ENCODE results near the gene ST6GALNAC4. TPM values are rescaled to one million over a fixed set of nuclear protein-coding genes. Genes with fewer than 3 reads are reported as not detected.

ST6GALNAC4 gene
- total and polyA plus RNA-seq, 9 of the 15 experiments (the other 6 are each of a cell fraction or from before 2014, with no cell fraction given), result 2.6 to 43.1 (median 15.4) TPM

- no peak for DNase-seq (ENCODE audit: extremely low read depth in 1 of 4, low spot score in 3 of 4)
- Histone ChIP-seq H3K27ac (ENCODE audit: extremely low read depth, low read depth, low read length) (peak overlapping the region; percentile 88), H3K9me1 (ENCODE audit: control insufficient read depth, insufficient read depth, low read length) (peaks cover 3% of the 10 kb centered on the region), H4K20me1 (replicated peaks; ENCODE audit: control insufficient read depth, insufficient read depth, low read length) (peaks cover 18% of the 10 kb centered on the region; the same call in 1 of the 2 replicates), H3K4me3 (peak overlapping the region; percentile 70), H3K9me3 (replicated peaks; ENCODE audit: control insufficient read depth, insufficient read depth, low read depth, low read length) (no peaks in the 10 kb centered on the region), H2AFZ (ENCODE audit: low read depth, low read length) (peak overlapping the region; percentile 93; the same call in 1 of the 2 replicates), H3K4me2 (ENCODE audit: insufficient read depth, low read length) (peak overlapping the region; percentile 97), H3K9ac (ENCODE audit: insufficient read depth in 1 of 2, low read depth in 2 of 2, low read length in 2 of 2) (peak overlapping the region; percentile 89 to 96), H3K27me3 (ENCODE audit: control insufficient read depth in 2 of 2, insufficient read depth in 2 of 2, low read length in 2 of 2) (no peaks in the 10 kb centered on the region), H3K4me1 (replicated peaks in 1 of 2; ENCODE audit: control insufficient read depth in 2 of 2, insufficient read depth in 2 of 2, low read length in 2 of 2) (peaks cover 64 to 82% of the 10 kb centered on the region in 2 experiments), H3K79me2 (ENCODE audit: control insufficient read depth, insufficient read depth, low read length) (peaks cover 45% of the 10 kb centered on the region), H3K36me3 (ENCODE audit: control insufficient read depth, insufficient read depth, low read length) (peaks cover 27% of the 10 kb centered on the region; the same call in 2 of the 3 replicates)
- no TSS peak for BruUV-seq (replicated peaks)
- in situ Hi-C loops (cut with MboI), result loop anchor here (5.0 kb wide), 2 partner anchors 95 to 180 kb away; no protein-coding TSS in a partner anchor
- ChIA-PET CTCF (ENCODE audit: low intra/inter-chr PET ratio) (interaction anchor here (0.6 kb wide), 1 partner anchor 103 kb away, joined by 3 read pairs; no protein-coding TSS in a partner anchor), POLR2A (interaction anchor here (0.6 to 1.0 kb wide), 3 partner anchors 43 to 157 kb away, joined by 3 to 6 read pairs (median 3); no protein-coding TSS in a partner anchor)
- TF ChIP-seq IRF2 (CRISPR knock-in tag; IDR thresholded peaks at IDR 0.05), result no peak
- WGBS (ENCODE audit: insufficient coverage, low coverage, missing lambda C conversion rate), result under 1% methylated on average over 7 of the region's 7 CpGs
- peak; percentile 44 for FAIRE-seq
- ATAC-seq, result no peak
- intact Hi-C loops (cut with micrococcal nuclease), result no loop called here
Observed at GRCh38 chr9:127937056-127937387, 20.2 kb upstream of the ST6GALNAC4 start.

DNA sequence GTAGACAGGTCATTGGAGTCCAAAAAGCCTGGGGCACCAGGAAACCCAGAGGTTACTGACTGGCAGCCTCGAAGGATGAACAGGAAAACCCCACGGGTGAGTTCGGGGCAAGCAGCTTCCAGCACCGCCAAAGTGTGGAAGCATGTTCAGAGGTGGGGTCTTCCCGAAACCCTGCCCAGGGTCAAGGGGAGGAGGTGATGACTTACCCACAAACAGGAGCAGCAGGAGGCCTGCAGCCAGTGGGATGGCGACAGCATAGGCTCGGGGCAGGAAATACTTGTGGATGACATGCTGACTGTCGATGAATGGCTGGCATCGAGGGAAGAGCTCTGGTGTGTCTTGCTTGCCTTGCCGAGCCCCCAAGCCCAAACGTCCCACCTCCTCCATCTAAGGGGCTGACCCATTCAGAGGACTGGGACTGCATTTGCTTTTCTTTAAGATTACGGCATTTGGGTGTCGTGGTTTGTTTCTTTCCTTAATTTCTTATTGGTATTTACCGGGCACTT is 19.6 kb upstream of the ST6GALNAC4 start:
- H3K27me3 ChIP-seq (ENCODE audit: control insufficient read depth in 2 of 2, insufficient read depth in 2 of 2, low read length in 2 of 2), result no peaks in the 10 kb centered on the region
- no peak for ATAC-seq
- H3K9ac ChIP-seq (ENCODE audit: insufficient read depth in 1 of 2, low read depth in 2 of 2, low read length in 2 of 2), result peak overlapping the region; percentile 89 to 96
- H3K4me2 ChIP-seq (ENCODE audit: insufficient read depth, low read length), result peak overlapping the region; percentile 97
- no peak overlapping the region for H2AFZ ChIP-seq (ENCODE audit: low read depth, low read length)
- intact Hi-C loops (cut with micrococcal nuclease) (no loop called here), in situ Hi-C loops (cut with MboI) (loop anchor here (5.0 kb wide), 2 partner anchors 96 to 181 kb away; no protein-coding TSS in a partner anchor)
- peaks cover 62 to 82% of the 10 kb centered on the region in 2 experiments for H3K4me1 ChIP-seq (replicated peaks in 1 of 2; ENCODE audit: control insufficient read depth in 2 of 2, insufficient read depth in 2 of 2, low read length in 2 of 2)
- H3K27ac ChIP-seq (ENCODE audit: extremely low read depth, low read depth, low read length), result peak overlapping the region; percentile 88
- H4K20me1 ChIP-seq (replicated peaks; ENCODE audit: control insufficient read depth, insufficient read depth, low read length), result peaks cover 18% of the 10 kb centered on the region; the same call in 1 of the 2 replicates
- no peak for FAIRE-seq
- WGBS (ENCODE audit: insufficient coverage, low coverage, missing lambda C conversion rate), result 20% methylated on average over 14 of the region's 14 CpGs
- H3K9me1 ChIP-seq (ENCODE audit: control insufficient read depth, insufficient read depth, low read length), result peaks cover 3% of the 10 kb centered on the region
- POLR2A ChIA-PET, result interaction anchor here (1.0 to 1.6 kb wide), 2 partner anchors 24 to 158 kb away, joined by 4 to 6 read pairs; no protein-coding TSS in a partner anchor
- no TSS peak for BruUV-seq (replicated peaks)
- H3K79me2 ChIP-seq (ENCODE audit: control insufficient read depth, insufficient read depth, low read length), result peaks cover 45% of the 10 kb centered on the region
- no peak for DNase-seq (ENCODE audit: extremely low read depth in 1 of 4, low spot score in 3 of 4)
- no peaks in the 10 kb centered on the region for H3K9me3 ChIP-seq (replicated peaks; ENCODE audit: control insufficient read depth, insufficient read depth, low read depth, low read length)
- TF ChIP-seq ZNF324 (CRISPR knock-in tag; IDR thresholded peaks at IDR 0.05), result no peak
- TF ChIP-seq C11orf30 (IDR thresholded peaks at IDR 0.05; ENCODE audit: low read depth), result no peak
- no peak for TF ChIP-seq MTA3 (IDR thresholded peaks at IDR 0.05; ENCODE audit: borderline replicate concordance)
- TF ChIP-seq POLR2G (IDR thresholded peaks at IDR 0.05; ENCODE audit: low read depth, low read length), result 0 out of 2 replicates have a peak, but pooled peaks have one; percentile 16
- no peak for TF ChIP-seq RBBP5 (IDR thresholded peaks at IDR 0.05; ENCODE audit: borderline replicate concordance, insufficient read depth, low read length, poor library complexity, severe bottlenecking)
- peak overlapping the region; percentile 70 for H3K4me3 ChIP-seq
- H3K36me3 ChIP-seq (ENCODE audit: control insufficient read depth, insufficient read depth, low read length), result peaks cover 27% of the 10 kb centered on the region; the same call in 2 of the 3 replicates
- CTCF ChIA-PET (ENCODE audit: low intra/inter-chr PET ratio), result no interaction called here
